Trophoblast cell (in vitro differentiated cells and primary cell): ENCODE results near the gene ALAS1.

Experiments
- DNase-seq, 2 donors: peaks; one replicate each; pipeline ENCODE4 v3.0.0-alpha.2; 2016
- H2AFZ ChIP-seq: 2 replicates; pipeline ENCODE4 v1.6.1; 2013; ENCODE audit warnings: low read length, moderate library complexity, mild to moderate bottlenecking; ENCODE audit not compliant: insufficient read depth, poor library complexity
- H2AK5ac ChIP-seq: 2 replicates; pipeline ENCODE4 v1.6.1; 2013; ENCODE audit warnings: mild to moderate bottlenecking, low read length
- H2BK120ac ChIP-seq: 2 replicates; pipeline ENCODE4 v1.6.1; 2013; ENCODE audit warnings: low read length, mild to moderate bottlenecking, moderate library complexity; ENCODE audit not compliant: insufficient read depth, poor library complexity
- H2BK12ac ChIP-seq: 2 replicates; pipeline ENCODE4 v1.6.1; 2013; ENCODE audit warnings: mild to moderate bottlenecking, low read length, moderate library complexity
- H2BK5ac ChIP-seq: 2 replicates; pipeline ENCODE4 v1.6.1; 2013; ENCODE audit warnings: low read length, low read depth, moderate library complexity, mild to moderate bottlenecking; ENCODE audit not compliant: poor library complexity
- H3K14ac ChIP-seq: 2 replicates; pipeline ENCODE4 v1.6.1; 2013; ENCODE audit warnings: mild to moderate bottlenecking, low read length
- H3K18ac ChIP-seq: 2 replicates; pipeline ENCODE4 v1.6.1; 2013; ENCODE audit warnings: mild to moderate bottlenecking, low read length
- H3K23ac ChIP-seq: 2 replicates; pipeline ENCODE4 v1.6.1; 2013; ENCODE audit warnings: low read length
- H3K27ac ChIP-seq: 2 replicates; pipeline ENCODE4 v1.5.1; 2013; ENCODE audit warnings: low read depth, mild to moderate bottlenecking, inconsistent platforms, low read length, moderate library complexity
- H3K27me3 ChIP-seq: 2 replicates; pipeline ENCODE4 v1.6.1; 2013; ENCODE audit warnings: inconsistent platforms, mild to moderate bottlenecking, low read length, moderate library complexity; ENCODE audit not compliant: insufficient read depth
- H3K36me3 ChIP-seq, 2 experiments: 1 replicate in 1 of 2; 2 replicates in 1 of 2; pipeline ENCODE4 v1.6.1; 2013; ENCODE audit warnings: low read length in 2 of 2, mild to moderate bottlenecking in 2 of 2, moderate library complexity in 1 of 2; ENCODE audit not compliant: insufficient read depth in 2 of 2, control insufficient read depth in 1 of 2
- H3K4ac ChIP-seq: 2 replicates; pipeline ENCODE4 v1.6.1; 2013; ENCODE audit warnings: low read depth, mild to moderate bottlenecking, low read length, moderate library complexity
- H3K4me1 ChIP-seq, 2 experiments: 1 replicate in 1 of 2; 2 replicates in 1 of 2; pipeline ENCODE4 v1.6.1; 2013; ENCODE audit warnings: low read length in 2 of 2, mild to moderate bottlenecking in 2 of 2, moderate library complexity in 1 of 2; ENCODE audit not compliant: insufficient read depth in 2 of 2, control insufficient read depth in 1 of 2
- H3K4me2 ChIP-seq: 2 replicates; pipeline ENCODE4 v1.6.1; 2013; ENCODE audit warnings: inconsistent platforms, mild to moderate bottlenecking, low read length, moderate library complexity
- H3K4me3 ChIP-seq: 2 replicates; pipeline ENCODE4 v1.5.1; 2013; ENCODE audit warnings: mild to moderate bottlenecking, low read depth, low read length, inconsistent platforms
- H3K79me1 ChIP-seq: one replicate; pipeline ENCODE4 v1.6.1; 2013; ENCODE audit warnings: low read length
- H3K79me2 ChIP-seq: 2 replicates; pipeline ENCODE4 v1.6.1; 2013; ENCODE audit warnings: low read length, mild to moderate bottlenecking; ENCODE audit not compliant: control insufficient read depth, insufficient read depth, poor library complexity
- H3K9ac ChIP-seq: 2 replicates; pipeline ENCODE4 v1.6.1; 2013; ENCODE audit warnings: mild to moderate bottlenecking, low read length
- H3K9me3 ChIP-seq: 2 replicates; pipeline ENCODE4 v1.6.1; 2013; ENCODE audit warnings: low read depth, mild to moderate bottlenecking, control low read depth, inconsistent platforms, low read length; ENCODE audit not compliant: insufficient read depth
- H4K12ac ChIP-seq: 2 replicates; pipeline ENCODE4 v1.6.1; 2013; ENCODE audit warnings: low read depth, mild to moderate bottlenecking, low read length, moderate library complexity
- H4K8ac ChIP-seq: 2 replicates; pipeline ENCODE4 v1.6.1; 2013; ENCODE audit warnings: low read depth, mild to moderate bottlenecking, low read length, moderate library complexity
- H4K91ac ChIP-seq: one replicate; pipeline ENCODE4 v1.6.1; 2013; ENCODE audit warnings: low read depth, mild to moderate bottlenecking, low read length, moderate library complexity
- WGBS: extraction: QIAGEN DNeasy Blood & Tissue Kit; methylation state at CpG from one replicate; pipeline ENCODE4 v1.1.7; 2013; ENCODE audit warnings: missing lambda C conversion rate; ENCODE audit not compliant: insufficient read length, insufficient coverage; ENCODE audit errors: extremely low coverage; 5-methylcytosine and 5-hydroxymethylcytosine counted together

The ALAS1 gene

DNA sequence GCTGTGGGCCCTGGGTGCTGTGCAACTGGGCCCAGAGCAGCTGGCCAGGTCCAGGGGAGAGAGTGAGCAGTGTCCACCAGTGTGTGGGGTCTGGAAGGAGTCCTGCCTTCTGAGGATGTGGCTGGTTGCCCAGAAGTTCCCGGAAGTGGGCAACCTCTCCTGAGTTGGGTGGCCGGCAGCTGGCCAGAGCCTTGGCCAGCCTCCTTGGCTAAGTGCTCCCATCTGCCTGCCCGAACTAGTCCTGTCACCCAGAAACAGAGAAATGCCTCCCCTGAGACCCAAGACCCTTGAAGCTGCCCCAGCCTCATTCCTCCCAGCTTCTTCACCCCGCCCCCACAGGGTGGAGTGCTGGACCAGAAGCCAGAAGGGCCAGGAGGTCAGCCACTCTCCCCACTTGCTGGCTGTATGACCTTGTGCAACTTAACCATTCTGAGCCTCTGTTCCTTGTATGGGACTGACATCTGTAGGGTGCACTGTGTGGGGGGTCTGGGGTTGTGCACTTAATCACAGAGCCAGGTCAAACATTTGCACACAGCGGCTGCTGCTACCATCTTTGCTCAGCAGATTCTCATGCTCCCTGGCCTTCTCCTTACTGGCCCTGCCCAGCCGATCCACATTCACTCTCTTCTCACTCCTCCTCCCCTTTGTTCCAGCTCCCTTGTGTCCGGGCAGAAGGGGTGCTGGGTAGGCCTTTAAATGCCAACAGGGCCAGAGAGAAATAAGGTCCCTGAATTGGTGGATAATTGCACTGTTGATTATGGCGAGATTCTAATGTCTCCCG, 7.5 kb upstream of the ALAS1 start:
- Histone ChIP-seq H3K4ac (no peak overlapping the region), H2AK5ac (no peak overlapping the region), H4K91ac (no peak overlapping the region), H3K79me1 (no peaks in the 10 kb centered on the region), H3K4me3 (no peak overlapping the region), H4K12ac (no peak overlapping the region), H3K27me3 (no peaks in the 10 kb centered on the region), H3K9ac (no peak overlapping the region), H4K8ac (no peak overlapping the region), H3K14ac (no peak overlapping the region), H2BK12ac (no peak overlapping the region), H3K4me1 (peaks cover 5% of the 10 kb centered on the region in 2 experiments), H2AFZ (no peak overlapping the region), H2BK120ac (no peak overlapping the region), H3K27ac (no peak overlapping the region), H3K9me3 (no peaks in the 10 kb centered on the region), H3K36me3 (no peaks in the 10 kb centered on the region), H3K79me2 (no peaks in the 10 kb centered on the region), H3K4me2 (no peak overlapping the region), H3K18ac (no peak overlapping the region), H3K23ac (no peak overlapping the region), H2BK5ac (no peak overlapping the region)
- DNase-seq = no peak
- no CpG with 5 or more reads among the region's 9 CpGs for WGBS

DNA sequence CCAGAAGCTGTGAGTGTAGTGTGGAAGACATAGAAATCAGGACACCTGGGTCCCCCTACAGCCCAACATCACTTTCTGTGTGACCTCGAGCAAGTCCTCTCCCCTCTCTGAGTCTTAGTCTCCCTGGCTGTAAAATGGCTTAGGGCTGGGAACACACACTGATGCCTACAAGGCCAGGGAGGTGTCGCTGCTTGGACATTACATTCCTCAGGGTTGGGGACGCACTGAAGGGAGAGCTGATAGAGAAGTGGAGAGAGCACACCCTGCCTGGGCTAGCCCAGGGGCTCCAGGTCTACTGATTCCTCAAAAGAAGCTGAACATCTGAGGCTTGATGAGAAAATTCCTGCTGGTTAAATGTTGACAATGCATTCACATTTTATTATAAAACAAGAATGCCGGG, 6.3 kb upstream of the ALAS1 start:
- peaks cover 5% of the 10 kb centered on the region in 2 experiments for H3K4me1 ChIP-seq
- no CpG with 5 or more reads among the region's 4 CpGs for WGBS

DNA sequence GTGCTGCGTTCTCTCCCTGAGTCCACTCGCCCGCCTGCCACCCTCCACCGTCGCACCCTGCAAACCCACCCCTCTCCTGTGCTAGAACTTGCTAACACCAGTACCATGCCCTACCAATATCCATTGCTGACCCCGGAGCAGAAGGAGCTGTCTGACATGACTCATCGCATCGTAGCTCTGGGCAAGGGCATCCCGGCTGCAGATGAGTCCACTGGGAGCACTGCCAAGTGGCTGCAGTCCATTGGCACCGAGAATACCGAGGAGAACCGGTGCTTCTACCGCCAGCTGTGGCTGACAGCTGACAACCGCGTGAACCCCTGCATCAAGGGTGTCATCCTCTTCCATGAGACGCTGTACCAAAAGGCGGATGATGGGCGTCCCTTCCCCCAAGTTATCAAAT, 4.9 kb upstream of the ALAS1 start:
- Histone ChIP-seq H3K4me3 (no peak overlapping the region), H3K4me2 (no peak overlapping the region), H3K79me1 (peaks cover 5% of the 10 kb centered on the region), H3K9ac (no peak overlapping the region), H3K9me3 (no peaks in the 10 kb centered on the region), H4K91ac (no peak overlapping the region), H2BK12ac (no peak overlapping the region), H3K27ac (no peak overlapping the region), H2AK5ac (no peak overlapping the region), H2AFZ (no peak overlapping the region), H4K8ac (no peak overlapping the region), H3K27me3 (no peaks in the 10 kb centered on the region), H3K18ac (no peak overlapping the region), H3K4me1 (peaks cover 9 to 10% of the 10 kb centered on the region in 2 experiments), H3K36me3 (no peaks in the 10 kb centered on the region), H4K12ac (no peak overlapping the region), H2BK120ac (no peak overlapping the region), H2BK5ac (no peak overlapping the region), H3K14ac (no peak overlapping the region), H3K4ac (no peak overlapping the region), H3K79me2 (peaks cover 1% of the 10 kb centered on the region), H3K23ac (no peak overlapping the region)
- WGBS = no CpG with 5 or more reads among the region's 18 CpGs
- DNase-seq = no peak

More for the DNA sequence above, 6.3 kb upstream of the ALAS1 start:
- Histone ChIP-seq H3K23ac (no peak overlapping the region), H3K9me3 (no peaks in the 10 kb centered on the region), H3K27ac (no peak overlapping the region), H2AFZ (no peak overlapping the region), H3K79me1 (no peaks in the 10 kb centered on the region), H2BK12ac (no peak overlapping the region), H2BK5ac (no peak overlapping the region), H2BK120ac (no peak overlapping the region), H3K14ac (no peak overlapping the region), H4K8ac (no peak overlapping the region), H3K27me3 (no peaks in the 10 kb centered on the region), H3K18ac (no peak overlapping the region), H2AK5ac (no peak overlapping the region), H3K4ac (no peak overlapping the region), H3K9ac (no peak overlapping the region), H3K4me3 (no peak overlapping the region), H4K91ac (peak overlapping the region; percentile 32), H4K12ac (no peak overlapping the region), H3K36me3 (no peaks in the 10 kb centered on the region), H3K4me2 (no peak overlapping the region), H3K79me2 (no peaks in the 10 kb centered on the region)
- no peak for DNase-seq

DNA sequence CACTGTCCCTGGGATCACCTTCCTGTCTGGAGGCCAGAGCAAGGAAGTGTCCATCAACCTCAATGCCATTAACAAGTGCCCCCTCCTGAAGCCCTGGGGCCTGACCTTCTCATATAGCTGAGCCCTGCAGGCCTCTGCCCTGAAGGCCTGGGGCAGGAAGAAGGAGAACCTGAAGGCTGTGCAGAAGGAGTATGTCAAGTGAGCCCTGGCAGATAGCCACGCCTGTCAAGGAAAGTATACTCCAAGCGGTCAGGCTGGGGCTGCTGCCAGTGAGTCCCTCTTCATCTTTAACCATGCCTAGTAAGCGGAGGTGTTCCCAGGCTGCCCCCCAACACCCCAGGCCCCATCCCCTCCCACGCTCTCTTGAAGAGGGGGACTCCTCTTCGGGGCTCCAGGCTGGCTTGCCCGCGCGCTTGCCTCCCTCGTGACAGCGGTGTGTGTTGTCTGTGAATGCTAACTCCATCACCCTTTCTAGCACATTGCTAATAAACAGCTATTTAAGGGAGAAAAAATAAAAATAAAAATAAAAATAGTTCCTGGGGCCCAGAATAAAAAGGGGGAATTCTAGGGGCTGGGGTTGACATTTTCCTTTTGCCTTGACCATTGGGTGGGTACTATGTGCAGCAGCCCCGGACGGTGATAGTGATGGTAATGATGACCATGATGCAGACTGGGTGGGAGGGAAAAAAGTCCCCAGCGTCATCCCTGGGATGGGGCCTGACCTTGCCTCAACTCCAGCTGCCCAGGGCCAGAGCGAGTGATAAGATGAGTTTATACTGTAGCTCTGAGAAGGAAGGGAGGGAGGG, 3.3 kb upstream of the ALAS1 start:
- H3K18ac ChIP-seq = no peak overlapping the region
- no peak overlapping the region for H3K9ac ChIP-seq
- H3K14ac ChIP-seq = no peak overlapping the region
- H4K8ac ChIP-seq = no peak overlapping the region
- peaks cover 11 to 16% of the 10 kb centered on the region in 2 experiments for H3K4me1 ChIP-seq
- no peak overlapping the region for H4K12ac ChIP-seq
- no peaks in the 10 kb centered on the region for H3K27me3 ChIP-seq
- H2BK120ac ChIP-seq = no peak overlapping the region
- H2BK5ac ChIP-seq = no peak overlapping the region
- no peak overlapping the region for H2BK12ac ChIP-seq
- peaks cover 4% of the 10 kb centered on the region in 2 experiments for H3K36me3 ChIP-seq
- H3K4me3 ChIP-seq = no peak overlapping the region
- no peak overlapping the region for H3K23ac ChIP-seq
- H3K79me2 ChIP-seq = peaks cover 7% of the 10 kb centered on the region
- H4K91ac ChIP-seq = no peak overlapping the region
- no peak for DNase-seq
- H3K4ac ChIP-seq = no peak overlapping the region
- H2AK5ac ChIP-seq = no peak overlapping the region
- H3K79me1 ChIP-seq = peaks cover 11% of the 10 kb centered on the region
- H2AFZ ChIP-seq = no peak overlapping the region
- H3K4me2 ChIP-seq = no peak overlapping the region
- H3K9me3 ChIP-seq = no peaks in the 10 kb centered on the region
- WGBS = no CpG with 5 or more reads among the region's 14 CpGs
- H3K27ac ChIP-seq = no peak overlapping the region
